Measurements from ENCODE around the gene FOXL1. TPM values are rescaled to one million over a fixed set of nuclear protein-coding genes. Genes with fewer than 3 reads are reported as not detected.

Gene FOXL1
- total RNA-seq, 1 donor from 2014 or later: 0.38 TPM

DNA sequence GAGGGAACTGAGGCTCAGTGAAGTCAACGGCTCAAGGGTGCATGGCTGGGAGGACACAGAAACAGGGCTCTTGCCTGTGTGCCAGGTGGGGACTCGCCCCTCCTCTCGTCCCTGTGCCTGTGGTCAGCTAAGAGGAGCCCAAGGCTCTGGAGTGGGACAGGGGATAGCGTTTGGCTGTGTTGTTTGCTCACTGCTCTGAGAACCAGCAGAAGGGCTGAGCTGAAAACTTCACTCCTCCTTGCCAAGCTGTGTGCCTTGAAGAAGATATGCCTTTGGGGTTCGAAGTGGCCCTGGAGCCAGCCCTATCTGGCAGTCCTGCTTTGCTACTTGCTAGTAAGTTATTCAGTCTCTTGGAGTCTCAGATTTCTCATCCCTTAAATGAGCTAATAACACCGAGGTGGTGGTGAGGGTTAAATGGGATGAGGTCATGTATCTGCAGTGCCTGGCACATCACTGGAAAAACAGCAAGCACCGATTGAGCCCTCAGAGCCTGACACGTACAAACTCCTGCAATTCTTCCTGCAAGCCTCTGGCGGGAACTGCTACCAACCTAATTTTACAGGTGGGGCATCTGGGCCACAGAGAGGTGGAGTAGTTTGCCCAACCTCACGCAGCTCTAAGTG is 17.7 kb downstream of the FOXL1 start:
- H3K9me3 ChIP-seq (replicated peaks): no peaks in the 10 kb centered on the region
- peaks cover 89% of the 10 kb centered on the region for H3K27me3 ChIP-seq (ENCODE audit: low read depth)
- intact Hi-C loops (cut with micrococcal nuclease): no loop called here
- H3K4me3 ChIP-seq: no peak overlapping the region
- no peaks in the 10 kb centered on the region for H3K4me1 ChIP-seq
- H3K27ac ChIP-seq (replicated peaks): no peak overlapping the region
- no peaks in the 10 kb centered on the region for H3K36me3 ChIP-seq
- no peak for DNase-seq
- TF ChIP-seq, protein P1, sequence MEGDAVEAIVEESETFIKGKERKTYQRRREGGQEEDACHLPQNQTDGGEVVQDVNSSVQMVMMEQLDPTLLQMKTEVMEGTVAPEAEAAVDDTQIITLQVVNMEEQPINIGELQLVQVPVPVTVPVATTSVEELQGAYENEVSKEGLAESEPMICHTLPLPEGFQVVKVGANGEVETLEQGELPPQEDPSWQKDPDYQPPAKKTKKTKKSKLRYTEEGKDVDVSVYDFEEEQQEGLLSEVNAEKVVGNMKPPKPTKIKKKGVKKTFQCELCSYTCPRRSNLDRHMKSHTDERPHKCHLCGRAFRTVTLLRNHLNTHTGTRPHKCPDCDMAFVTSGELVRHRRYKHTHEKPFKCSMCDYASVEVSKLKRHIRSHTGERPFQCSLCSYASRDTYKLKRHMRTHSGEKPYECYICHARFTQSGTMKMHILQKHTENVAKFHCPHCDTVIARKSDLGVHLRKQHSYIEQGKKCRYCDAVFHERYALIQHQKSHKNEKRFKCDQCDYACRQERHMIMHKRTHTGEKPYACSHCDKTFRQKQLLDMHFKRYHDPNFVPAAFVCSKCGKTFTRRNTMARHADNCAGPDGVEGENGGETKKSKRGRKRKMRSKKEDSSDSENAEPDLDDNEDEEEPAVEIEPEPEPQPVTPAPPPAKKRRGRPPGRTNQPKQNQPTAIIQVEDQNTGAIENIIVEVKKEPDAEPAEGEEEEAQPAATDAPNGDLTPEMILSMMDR (IDR thresholded peaks at IDR 0.05; ENCODE audit: borderline replicate concordance): no peak

DNA sequence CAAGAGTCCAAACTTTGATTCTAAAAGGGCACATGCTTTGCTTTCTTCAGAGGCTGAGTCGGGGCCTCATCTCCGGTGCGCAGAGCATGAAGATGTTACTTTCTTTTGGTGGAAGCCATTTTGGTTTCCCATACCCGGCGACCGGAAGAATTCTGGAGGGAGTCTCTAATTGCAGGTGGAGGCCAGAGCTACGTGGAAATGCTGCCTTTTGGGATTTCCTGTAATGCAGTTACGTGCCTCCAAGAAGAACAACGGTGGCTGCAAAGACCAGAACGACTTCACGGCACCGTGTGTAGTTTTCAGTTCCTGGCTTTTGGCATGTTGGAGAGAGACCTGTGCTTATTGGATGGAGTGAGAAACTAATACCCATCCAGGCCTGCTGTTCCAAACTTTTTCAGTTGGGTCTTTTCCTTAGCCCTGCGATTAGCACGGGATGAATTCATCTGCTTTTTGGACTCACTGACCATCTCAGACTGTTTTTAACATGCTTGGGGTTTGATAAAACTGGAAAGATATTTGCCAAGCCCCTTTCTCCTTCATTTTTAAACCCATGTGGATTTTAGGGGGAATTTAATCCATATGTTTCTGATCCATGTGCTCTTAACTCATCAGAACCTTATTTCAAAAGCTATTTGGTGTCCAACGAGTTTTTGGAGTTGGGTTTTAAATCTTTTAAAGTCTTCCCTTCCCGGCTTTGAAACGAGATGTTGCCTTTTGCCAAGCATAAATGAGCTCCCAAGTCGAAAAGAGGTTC is 19.0 kb downstream of the FOXL1 start:
- Histone ChIP-seq H3K27me3 (ENCODE audit: low read depth) (peaks cover 84% of the 10 kb centered on the region), H3K4me3 (no peak overlapping the region), H3K27ac (replicated peaks) (no peak overlapping the region), H3K9me3 (replicated peaks) (no peaks in the 10 kb centered on the region), H3K4me1 (no peaks in the 10 kb centered on the region), H3K36me3 (no peaks in the 10 kb centered on the region)
- intact Hi-C loops (cut with micrococcal nuclease): no loop called here
- TF ChIP-seq, protein P1 (IDR thresholded peaks at IDR 0.05; ENCODE audit: borderline replicate concordance): no peak
- DNase-seq: no peak

DNA sequence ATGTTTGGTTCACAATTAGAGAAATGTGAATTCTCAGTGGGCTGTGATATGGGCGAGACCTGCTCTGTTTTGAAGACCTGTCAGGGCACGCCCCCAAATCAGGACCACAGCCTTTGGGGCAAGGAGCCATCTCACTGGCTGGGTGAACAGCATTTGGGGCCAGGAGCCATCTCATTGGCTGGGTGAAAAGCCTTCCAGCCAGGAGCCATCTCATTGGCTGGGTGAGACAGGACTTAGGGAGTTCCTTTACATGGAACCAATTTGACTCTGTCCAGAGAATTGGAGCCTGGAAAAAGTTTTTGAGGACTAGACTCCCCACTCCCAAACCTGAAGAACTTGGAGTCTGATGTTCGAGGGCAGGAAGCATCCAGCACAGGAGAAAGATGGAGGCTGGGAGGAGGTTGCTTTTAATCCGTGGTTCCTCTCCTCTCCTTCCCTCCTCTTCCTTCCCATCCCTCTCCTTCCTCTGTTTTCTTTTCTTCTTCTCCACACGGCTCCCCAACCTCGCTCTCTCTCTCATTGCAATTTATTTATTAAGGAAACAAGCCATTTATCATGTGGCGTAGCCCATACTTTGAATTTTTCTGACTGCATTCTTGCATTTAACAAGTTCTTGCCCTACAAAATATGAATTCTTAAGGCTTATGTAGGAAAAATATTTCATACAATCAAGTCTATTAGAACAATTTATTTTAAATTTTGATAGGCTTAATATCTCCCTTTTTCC is 19.7 kb downstream of the FOXL1 start:
- Histone ChIP-seq H3K9me3 (replicated peaks) (no peaks in the 10 kb centered on the region), H3K36me3 (no peaks in the 10 kb centered on the region), H3K4me1 (no peaks in the 10 kb centered on the region), H3K27me3 (ENCODE audit: low read depth) (peaks cover 77% of the 10 kb centered on the region), H3K4me3 (no peak overlapping the region), H3K27ac (replicated peaks) (no peak overlapping the region)
- DNase-seq: no peak
- intact Hi-C loops (cut with micrococcal nuclease): no loop called here
- TF ChIP-seq, protein P1 (IDR thresholded peaks at IDR 0.05; ENCODE audit: borderline replicate concordance): no peak

DNA sequence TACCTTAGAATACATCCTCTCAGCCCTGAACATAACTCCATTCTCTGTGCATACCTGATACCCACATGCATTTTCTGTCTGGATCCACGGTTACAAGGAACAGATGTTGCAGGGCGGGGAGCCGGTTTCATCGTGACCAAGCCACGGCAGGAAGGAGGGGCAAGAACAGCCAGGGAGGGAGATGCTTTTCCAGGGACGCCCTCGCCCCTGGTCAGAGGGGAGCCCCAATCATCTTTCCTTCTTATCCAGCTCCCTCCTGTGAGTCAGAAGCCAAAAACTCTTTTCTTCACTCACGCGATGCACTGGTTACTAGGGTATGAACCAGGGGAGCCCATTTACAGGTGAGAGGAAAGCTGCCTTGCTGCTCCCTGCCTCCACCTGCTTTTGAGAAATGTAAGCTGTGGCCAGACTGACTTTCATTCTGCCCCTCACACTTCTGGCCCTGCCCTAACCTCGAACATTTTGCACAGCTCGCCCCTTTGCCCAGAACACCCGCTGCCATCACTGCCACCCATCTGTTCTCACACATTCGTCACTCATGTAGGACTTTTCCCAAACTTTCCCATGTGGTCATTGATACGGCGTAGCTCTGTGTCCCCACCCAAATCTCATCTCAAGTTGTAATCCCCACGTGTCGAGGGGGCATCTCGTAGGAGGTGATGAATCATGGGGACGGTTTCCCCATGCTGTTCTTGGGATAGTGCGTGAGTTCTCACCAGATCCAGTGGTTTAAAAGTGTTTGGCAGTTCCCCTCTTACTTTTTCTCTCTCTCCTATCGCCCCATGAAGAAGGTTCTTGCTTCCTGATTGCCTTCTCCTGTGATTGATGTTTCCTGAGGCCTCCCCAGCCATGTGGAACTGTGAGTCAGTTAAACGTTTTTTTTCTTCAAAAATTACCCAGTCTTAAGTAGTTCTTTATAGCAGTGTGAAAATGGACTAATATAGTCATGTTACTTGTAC is 20.5 kb downstream of the FOXL1 start:
- no peak overlapping the region for H3K4me3 ChIP-seq
- peaks cover 70% of the 10 kb centered on the region for H3K27me3 ChIP-seq (ENCODE audit: low read depth)
- H3K4me1 ChIP-seq: no peaks in the 10 kb centered on the region
- H3K27ac ChIP-seq (replicated peaks): no peak overlapping the region
- H3K9me3 ChIP-seq (replicated peaks): no peaks in the 10 kb centered on the region
- no peak for DNase-seq
- intact Hi-C loops (cut with micrococcal nuclease): no loop called here
- TF ChIP-seq, protein P1 (IDR thresholded peaks at IDR 0.05; ENCODE audit: borderline replicate concordance): no peak
- no peaks in the 10 kb centered on the region for H3K36me3 ChIP-seq

DNA sequence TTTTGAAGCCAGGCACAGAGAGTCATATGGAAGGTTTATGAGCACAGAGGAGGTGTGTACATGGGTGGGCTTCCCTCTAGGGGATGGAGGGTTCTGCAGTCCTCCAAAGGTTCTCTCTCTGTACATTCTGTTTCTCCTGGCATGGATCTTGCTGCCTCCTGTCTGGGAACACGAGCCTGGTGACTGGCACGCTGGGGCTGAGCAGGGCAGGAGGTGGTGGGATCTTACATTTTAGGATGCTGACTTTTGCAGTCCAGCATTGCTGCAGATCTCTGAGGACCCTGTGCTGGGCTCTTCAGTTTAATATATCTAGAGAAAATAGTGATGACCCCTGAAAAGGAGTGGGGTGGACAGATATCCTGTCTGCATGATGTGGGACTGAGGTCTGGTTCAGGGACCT is 23.0 kb downstream of the FOXL1 start:
- TF ChIP-seq, protein P1 (IDR thresholded peaks at IDR 0.05; ENCODE audit: borderline replicate concordance): no peak
- Histone ChIP-seq H3K36me3 (no peaks in the 10 kb centered on the region), H3K9me3 (replicated peaks) (no peaks in the 10 kb centered on the region), H3K4me3 (no peak overlapping the region), H3K4me1 (no peaks in the 10 kb centered on the region), H3K27me3 (ENCODE audit: low read depth) (peaks cover 70% of the 10 kb centered on the region), H3K27ac (replicated peaks) (no peak overlapping the region)
- intact Hi-C loops (cut with micrococcal nuclease): no loop called here
- DNase-seq: no peak
